ENCODE results near the gene TMEM43. TPM values are rescaled to one million over a fixed set of nuclear protein-coding genes. Genes with fewer than 3 reads are reported as not detected.

TMEM43 gene
- total and polyA plus RNA-seq, 2 of the 8 experiments (the other 6 are each of a cell fraction or from before 2014, with no cell fraction given) = 27.0 to 33.7 TPM

DNA sequence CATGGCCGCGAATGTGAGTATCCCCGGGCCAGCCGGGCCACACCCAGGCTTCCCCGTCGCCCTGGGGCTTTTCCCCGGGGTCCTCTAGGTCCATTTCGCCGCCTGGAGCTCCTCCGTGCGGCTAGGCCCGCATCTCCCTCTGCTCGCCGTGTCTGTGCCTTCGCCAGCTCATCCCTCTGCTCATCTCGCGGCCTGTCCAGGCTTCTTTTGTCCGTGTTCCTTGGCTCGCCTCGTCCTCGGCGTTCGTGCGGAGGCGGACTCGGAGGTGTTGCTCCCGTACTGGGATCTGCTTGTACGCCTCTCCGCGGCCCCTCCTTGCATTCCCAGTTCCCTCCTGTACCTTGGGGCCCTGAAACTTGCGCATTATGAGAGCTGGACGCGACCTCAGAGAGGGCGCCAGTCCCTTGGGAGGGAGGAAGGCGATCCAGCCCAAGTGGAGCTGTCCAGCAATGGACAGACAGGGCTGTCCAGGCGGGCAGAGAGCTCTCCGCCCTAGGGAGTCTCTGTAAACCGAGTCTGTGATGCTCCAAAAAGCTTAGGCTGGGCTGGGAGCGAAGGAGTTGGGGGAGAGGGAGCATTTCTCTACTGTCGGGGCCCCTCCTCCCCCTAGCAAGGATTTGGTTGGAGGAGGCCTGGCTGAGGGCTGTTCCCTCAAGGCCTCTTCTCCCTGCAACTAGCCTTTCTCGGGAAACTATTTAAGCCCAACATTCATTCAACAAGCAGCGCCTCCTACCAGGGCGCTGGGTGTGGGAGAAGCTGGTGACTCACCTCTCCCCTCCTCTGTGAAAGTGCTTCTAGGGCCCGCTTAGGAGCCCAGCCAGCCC, 553 bp downstream of the TMEM43 start (continued):
- TF ChIP-seq SIN3A (conservative IDR thresholded peaks at IDR 0.05 in 1 of 2, IDR thresholded peaks at IDR 0.05 in 1 of 2; ENCODE audit: low read depth in 1 of 2, low read length in 2 of 2) (peak; percentile 71 to 84; a peak in 2 of 4 replicates), CTBP2 (IDR thresholded peaks at IDR 0.05; ENCODE audit: borderline replicate concordance, insufficient read depth, insufficient read length, low read length) (no peak), TAF1 (IDR thresholded peaks at IDR 0.05; ENCODE audit: low read depth, low read length) (0 out of 2 replicates have a peak, but pooled peaks have one; percentile 56), SP2 (IDR thresholded peaks at IDR 0.05; ENCODE audit: low read length) (no peak)
